RPMI8226 (cell line): ENCODE measurements around the gene TAF1B.
A peak's percentile ranks its signal among the peaks of the same experiment; 100 is the strongest.
"Not testable (repeated sequence)": the region's sequence is repeated elsewhere in the genome, so short reads cannot be mapped to it uniquely, and the experiment has no call there.

Experiments
- DNase-seq: peaks from one replicate; pipeline ENCODE4 v3.0.0-alpha.2; 2015

TAF1B gene

DNA sequence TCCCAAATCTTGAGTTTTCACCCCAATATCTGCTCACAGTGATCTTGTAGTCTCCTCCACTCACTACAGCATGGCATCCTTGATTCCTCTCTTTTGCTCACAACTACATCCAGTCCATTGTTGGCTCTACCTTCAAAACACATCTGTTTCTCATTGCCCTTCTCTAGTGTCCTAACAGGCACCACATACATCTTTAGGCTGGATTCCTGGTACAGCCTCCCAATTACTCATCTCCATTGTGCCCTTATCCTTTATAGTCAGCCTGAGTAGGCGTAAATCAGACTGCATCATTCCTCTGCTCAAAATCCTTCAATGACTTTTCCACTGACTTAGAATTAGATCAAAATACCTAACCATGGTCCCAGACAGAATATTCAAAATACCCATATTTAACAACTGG is 10.7 kb upstream of the TAF1B start:
- no peak for DNase-seq

- DNase-seq = not testable (repeated sequence)
These were observed 8.2 kb upstream of the TAF1B start for GRCh38 chr2:9835068-9835467.

DNA sequence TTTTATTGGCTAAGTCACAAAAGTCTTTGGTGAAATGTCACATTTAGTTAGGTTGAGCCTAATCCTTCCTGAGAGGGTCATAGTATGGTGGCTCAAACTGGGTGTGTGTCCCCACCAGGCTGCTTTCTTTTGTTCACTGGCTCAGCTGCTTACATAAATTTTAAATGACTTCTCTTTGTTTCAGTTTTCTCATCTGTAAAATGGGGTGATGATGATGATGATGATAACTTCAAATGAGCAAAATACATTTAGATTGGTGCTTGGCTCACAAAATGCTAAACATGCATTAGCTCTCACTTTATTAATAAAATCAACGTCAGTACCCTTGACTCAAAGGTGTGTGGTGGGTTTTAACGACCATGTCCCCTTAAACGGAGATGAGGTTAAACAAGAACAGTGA is 7.2 kb upstream of the TAF1B start:
- no peak for DNase-seq

DNA sequence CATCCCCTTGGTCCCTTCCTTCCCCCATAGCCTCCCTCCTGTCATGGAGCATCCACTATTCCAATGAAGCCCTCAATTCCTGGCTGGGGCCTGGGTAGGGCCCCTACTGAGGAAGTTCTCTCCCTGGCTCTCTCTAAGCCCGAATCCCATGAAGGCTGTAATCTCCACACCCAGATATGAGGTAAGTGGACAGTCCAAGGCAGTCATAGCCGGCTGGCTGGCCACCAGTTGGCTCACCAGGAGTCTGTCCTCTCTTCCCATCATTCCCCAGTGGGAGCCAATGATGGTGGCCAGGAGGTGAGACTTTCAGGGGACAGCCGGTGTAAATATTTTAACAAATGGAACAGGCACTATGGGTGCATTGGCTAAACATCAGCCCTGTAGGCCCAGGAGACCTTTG is 6.8 kb upstream of the TAF1B start:
- no peak for DNase-seq

- DNase-seq = no peak
These were observed 5.8 kb upstream of the TAF1B start for GRCh38 chr2:9837451-9837850.

DNA sequence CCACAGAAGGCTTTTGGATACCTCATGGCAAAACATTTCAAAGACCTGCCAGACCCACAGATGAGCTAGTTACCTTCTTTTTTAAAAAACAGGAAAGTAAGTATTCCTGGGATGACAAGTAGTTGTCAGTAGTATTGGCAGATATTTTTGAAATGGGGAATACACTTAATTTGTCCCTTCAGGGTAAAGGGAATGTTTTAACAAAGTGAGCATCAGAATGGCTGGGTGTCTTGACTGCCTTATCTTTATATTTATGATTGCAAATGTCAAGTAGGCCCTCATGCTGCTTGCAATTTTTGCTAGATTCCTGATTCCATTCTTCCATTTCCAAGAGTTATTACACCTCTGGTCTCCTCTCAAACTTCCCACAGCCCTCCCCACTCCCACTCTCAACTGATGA is 4.9 kb upstream of the TAF1B start:
- DNase-seq = no peak

- DNase-seq = no peak
These were observed 616 bp upstream of the TAF1B start for GRCh38 chr2:9842487-9843228.

- peak; percentile 35 for DNase-seq
These were observed 786 bp downstream of the TAF1B start for GRCh38 chr2:9844036-9844483.

GRCh38 chr2:9844576-9844975 is 1.3 kb downstream of the TAF1B start:
- peak; percentile 73 for DNase-seq

DNA sequence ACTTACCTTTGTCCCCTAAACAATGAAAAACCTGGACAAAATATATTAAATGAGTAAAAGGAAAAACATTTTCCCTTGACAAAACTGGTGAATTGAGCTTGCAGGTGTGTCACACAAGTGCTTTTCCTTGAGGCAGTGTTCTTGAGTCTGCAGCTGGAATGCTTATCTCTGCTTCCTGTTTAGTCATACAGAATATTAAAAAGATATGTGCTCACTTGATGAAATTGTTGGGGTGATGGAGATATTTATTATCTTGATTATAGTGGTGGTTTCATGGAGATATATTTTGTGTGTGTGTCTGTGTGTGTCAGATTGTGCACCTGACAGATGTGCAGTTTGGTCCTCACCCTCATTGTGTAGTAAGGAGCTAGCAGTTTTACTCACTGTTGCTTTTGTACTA is 3.3 kb downstream of the TAF1B start:
- DNase-seq = no peak

DNA sequence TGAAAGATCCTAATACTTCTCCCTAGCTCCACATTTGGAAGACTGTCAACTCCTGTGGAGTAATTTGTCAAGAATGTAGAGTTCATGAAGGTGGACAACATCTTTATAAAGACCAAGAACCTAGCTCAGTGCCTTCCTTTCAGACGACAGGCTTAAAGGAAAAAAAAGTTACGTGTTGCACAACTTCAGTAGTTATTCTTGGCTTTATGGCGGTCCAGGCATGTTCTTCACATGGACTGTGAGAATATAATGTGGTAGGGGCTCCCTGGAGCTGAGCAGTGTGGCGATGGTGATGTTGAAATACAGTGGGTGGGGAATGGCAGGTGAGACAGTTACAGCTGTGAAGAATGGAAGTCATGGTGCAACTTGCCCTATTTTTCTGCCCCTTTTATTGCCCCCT is 3.9 kb downstream of the TAF1B start:
- DNase-seq = no peak

DNA sequence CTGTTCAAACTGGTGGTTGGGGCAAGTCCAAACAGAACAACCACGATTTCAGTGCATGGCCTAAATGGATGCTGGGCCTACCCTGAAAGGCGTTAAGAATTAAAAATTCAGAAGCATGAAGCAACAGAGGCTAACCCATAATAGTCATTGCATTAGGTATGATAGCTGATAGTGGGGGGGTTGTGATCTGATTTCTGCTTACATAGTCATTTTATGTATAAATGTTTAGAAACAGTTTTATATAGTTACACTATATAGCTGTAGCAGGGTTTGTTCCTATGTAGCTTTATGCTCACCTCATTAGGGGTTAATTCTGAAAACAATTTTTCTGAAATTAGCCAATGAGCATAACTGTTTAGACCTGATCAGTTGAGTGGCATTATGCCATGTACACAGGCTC is 9.6 kb downstream of the TAF1B start:
- no peak for DNase-seq

DNA sequence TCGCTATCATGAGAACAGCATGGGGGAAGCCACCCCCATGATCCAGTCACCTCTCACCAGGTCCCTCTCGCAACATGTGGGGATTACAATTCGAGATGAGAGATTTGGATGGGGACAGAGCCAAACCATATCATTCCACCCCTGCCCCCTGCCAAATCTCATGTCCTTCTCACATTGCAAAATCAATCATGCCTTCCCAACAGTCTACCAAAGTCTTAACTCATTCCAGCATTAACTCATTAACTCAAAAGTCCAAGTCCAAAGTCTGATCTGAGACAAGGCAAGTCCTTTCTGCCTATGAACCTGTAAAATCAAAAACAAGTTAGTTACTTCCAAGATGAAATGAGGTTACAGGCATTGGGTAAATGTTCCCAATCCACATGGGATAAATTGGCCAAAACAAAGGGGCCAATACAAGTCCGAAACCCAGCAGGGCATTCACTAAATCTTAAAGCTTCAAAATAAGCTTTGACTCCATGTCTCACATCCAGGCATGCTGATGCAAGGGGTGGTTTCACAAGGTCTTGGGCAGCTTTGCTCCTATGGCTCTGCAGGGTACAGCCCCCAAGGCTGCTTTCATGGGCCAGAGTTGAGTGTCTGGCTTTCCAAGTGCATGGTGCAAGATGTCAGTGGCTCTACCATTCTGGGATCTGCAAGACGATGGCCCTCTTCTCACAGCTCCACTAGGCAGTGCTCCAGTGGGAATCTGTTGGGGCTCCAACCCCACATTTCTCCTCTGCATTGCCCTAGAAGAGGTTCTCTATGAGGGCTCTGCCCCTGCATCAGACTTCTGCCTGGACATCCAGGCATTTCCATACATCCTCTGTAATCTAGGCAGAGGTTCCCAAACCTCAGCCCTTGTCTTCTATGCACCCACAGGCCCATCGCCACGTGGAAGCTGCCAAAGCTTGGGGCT is 14.8 kb downstream of the TAF1B start:
- no peak for DNase-seq

- DNase-seq = no peak
These were observed 15.4 kb downstream of the TAF1B start for GRCh38 chr2:9858730-9859068.

GRCh38 chr2:9860922-9861580 is 17.8 kb downstream of the TAF1B start:
- DNase-seq = not testable (repeated sequence)

- no peak for DNase-seq
These were observed 24.6 kb downstream of the TAF1B start for GRCh38 chr2:9867881-9868280.

GRCh38 chr2:9873337-9873736 is 30.1 kb downstream of the TAF1B start:
- DNase-seq = no peak

DNA sequence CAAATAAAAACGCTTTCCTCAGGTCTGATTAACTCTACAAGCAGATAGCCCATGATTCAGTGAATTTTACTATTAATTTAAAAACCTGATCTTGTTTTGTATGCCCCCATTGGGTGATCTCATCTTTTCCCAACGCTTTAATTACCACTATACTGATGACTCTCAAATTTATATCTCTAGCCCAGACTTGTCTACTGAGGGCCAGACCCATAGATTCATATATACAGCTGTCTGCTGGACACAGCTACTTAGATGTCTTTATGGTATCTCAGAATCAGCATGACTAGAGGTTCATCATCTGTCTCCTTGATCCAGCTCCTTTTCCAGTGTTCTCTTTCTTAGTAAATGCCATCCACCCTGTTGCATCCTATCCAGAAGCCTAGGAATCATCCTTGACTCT is 33.8 kb downstream of the TAF1B start:
- DNase-seq = no peak

DNA sequence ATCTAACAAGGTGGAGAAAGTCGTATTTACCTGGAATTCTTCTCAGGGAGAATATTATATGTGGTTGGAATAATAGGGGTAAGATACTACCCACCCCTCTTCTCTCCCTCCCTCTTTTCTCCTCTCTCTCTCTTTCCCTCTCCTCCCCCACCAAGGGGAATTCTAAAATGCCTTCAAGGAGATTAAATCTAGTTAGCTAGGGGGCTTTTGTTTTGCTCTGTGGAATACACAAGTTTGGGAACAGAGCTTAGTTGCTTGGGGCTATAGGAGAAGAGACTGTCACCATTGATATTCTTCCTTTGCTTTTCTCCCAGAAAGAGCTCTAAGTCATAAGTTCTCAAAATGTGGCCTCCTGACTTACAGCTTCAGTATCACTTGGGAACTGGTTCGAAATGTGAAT is 34.5 kb downstream of the TAF1B start:
- DNase-seq = no peak

- no peak for DNase-seq
These were observed 36.4 kb downstream of the TAF1B start for GRCh38 chr2:9879455-9880194.

DNA sequence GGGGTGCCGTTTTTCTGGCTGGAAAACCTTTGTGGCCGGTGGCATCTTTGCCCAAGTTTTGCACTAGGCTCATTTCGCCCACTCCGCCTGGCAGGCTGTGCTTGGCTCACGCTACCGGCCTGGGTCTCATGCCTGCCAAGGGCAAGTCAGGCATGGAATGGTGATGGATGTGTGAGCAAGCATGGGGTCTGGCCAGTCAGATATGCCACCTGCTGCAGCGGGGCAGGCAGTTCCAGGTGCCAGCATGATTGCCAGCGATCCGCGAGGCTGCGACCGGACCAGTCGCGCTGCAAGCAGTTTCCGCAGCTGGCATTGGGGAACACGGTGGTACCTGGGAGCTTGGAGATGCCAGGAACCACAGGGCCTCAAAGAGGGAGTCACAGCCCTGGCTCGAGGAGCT is 40.6 kb downstream of the TAF1B start:
- no peak for DNase-seq

DNA sequence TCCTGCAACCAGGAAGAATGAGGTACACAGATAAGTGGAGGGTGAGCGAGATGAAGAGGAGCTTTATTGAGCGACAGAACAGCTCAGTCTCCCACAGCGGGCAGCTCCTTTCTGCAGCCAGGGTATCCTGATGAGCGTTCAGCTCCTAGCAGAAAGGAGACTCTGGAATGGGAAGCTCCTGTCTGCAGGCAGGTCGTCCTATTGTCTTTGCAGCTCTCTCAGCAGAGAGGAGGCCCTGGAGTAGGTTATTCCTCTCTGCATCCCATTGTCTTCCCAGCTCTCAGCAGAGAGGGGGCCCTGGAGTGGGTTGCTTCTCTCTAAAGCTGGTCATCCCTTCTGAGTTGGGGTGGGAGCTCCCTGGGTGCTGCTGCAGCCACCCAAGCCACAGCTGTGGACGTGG is 41.2 kb downstream of the TAF1B start:
- no peak for DNase-seq

GRCh38 chr2:9885036-9885684 is 41.9 kb downstream of the TAF1B start:
- no peak for DNase-seq
